H1 (cell line): ENCODE data around the gene DIPK1A. TPM values are rescaled to one million over a fixed set of nuclear protein-coding genes. Genes with fewer than 3 reads are reported as not detected.

Experiments
- CTCF ChIA-PET: fragments of 300-600 bp; sonication (Branson Sonifier 250); formaldehyde crosslinking; loops from one replicate; lab custom pipeline; 2021; ENCODE audit not compliant: partially characterized antibody; lab: Charles Lee
- POLR2A ChIA-PET: fragments of 300-600 bp; sonication (Branson Sonifier 250); formaldehyde crosslinking; loops from one replicate; lab custom pipeline; 2021; ENCODE audit warnings: inconsistent platforms; ENCODE audit not compliant: partially characterized antibody; lab: Charles Lee
- DNase-seq, 2 experiments: peaks; one replicate each; pipeline versions ENCODE4 v3.0.0 to v3.0.0-alpha.2; 2010 to 2022; ENCODE audit warnings: low spot score in 2 of 2, low read depth in 1 of 2, mixed read lengths in 1 of 2
- FAIRE-seq: peaks from 2 replicates; lab custom pipeline; 2011; peaks lifted over from hg19 to GRCh38; lab: Jason Lieb, UNC
- H2AFZ ChIP-seq: 2 replicates; pipeline ENCODE4 v1.8.1; 2012; ENCODE audit warnings: low read length, inconsistent platforms
- H2AK5ac ChIP-seq: 2 replicates; pipeline ENCODE4 v1.6.1; 2013; ENCODE audit warnings: low read depth, low read length
- H2BK120ac ChIP-seq: replicated peaks from 2 replicates; pipeline ENCODE3; 2013; ENCODE audit warnings: low read depth, low read length, inconsistent platforms
- H2BK12ac ChIP-seq: 2 replicates; pipeline ENCODE4 v1.6.1; 2013; ENCODE audit warnings: low read depth, low read length
- H2BK15ac ChIP-seq: 2 replicates; pipeline ENCODE4 v1.6.1; 2013; ENCODE audit warnings: low read length
- H2BK20ac ChIP-seq: 2 replicates; pipeline ENCODE4 v1.6.1; 2013; ENCODE audit warnings: low read length
- H2BK5ac ChIP-seq: 2 replicates; pipeline ENCODE4 v1.6.1; 2013; ENCODE audit warnings: low read depth, low read length
- H3K14ac ChIP-seq: 2 replicates; pipeline ENCODE4 v1.6.1; 2013; ENCODE audit warnings: inconsistent platforms; ENCODE audit not compliant: insufficient read length
- H3K18ac ChIP-seq: 2 replicates; pipeline ENCODE4 v1.6.1; 2013; ENCODE audit warnings: low read length; ENCODE audit errors: extremely low read depth
- H3K23ac ChIP-seq: 2 replicates; pipeline ENCODE4 v1.6.1; 2013; ENCODE audit warnings: inconsistent platforms; ENCODE audit not compliant: insufficient read length
- H3K23me2 ChIP-seq: 2 replicates; pipeline ENCODE4 v1.6.1; 2013; ENCODE audit warnings: low read depth, low read length
- H3K27ac ChIP-seq: 2 replicates; pipeline ENCODE4 v1.6.1; 2011; ENCODE audit warnings: low read depth, low read length, inconsistent platforms
- H3K27me3 ChIP-seq, 4 experiments: replicated peaks in 1 of 4; 1 replicate in 1 of 4; 2 replicates in 3 of 4; pipeline versions ENCODE4 v1.6.1 to v1.8.1; 2011 to 2013; ENCODE audit warnings: low read length in 3 of 4, mild to moderate bottlenecking in 3 of 4, inconsistent platforms in 2 of 4, mixed read lengths in 2 of 4, moderate library complexity in 1 of 4; ENCODE audit not compliant: control insufficient read depth in 3 of 4, insufficient read depth in 3 of 4; ENCODE audit errors: extremely low read depth in 1 of 4
- H3K36me3 ChIP-seq, 4 experiments: 2 replicates each; pipeline versions ENCODE4 v1.6.1 to v1.8.1; 2011 to 2013; ENCODE audit warnings: mild to moderate bottlenecking in 4 of 4, low read length in 3 of 4, moderate library complexity in 2 of 4, control low read depth in 1 of 4, inconsistent platforms in 1 of 4; ENCODE audit not compliant: insufficient read depth in 4 of 4, control insufficient read depth in 2 of 4
- H3K4ac ChIP-seq: replicated peaks from 2 replicates; pipeline ENCODE3; 2013; ENCODE audit warnings: low read length, low read depth, mixed read lengths, inconsistent platforms; ENCODE audit not compliant: insufficient read length
- H3K4me1 ChIP-seq, 4 experiments: replicated peaks in 1 of 4; 1 replicate in 1 of 4; 2 replicates in 3 of 4; pipeline versions ENCODE4 v1.6.1 to v1.8.1; 2011 to 2013; ENCODE audit warnings: low read length in 3 of 4, inconsistent platforms in 2 of 4, mixed read lengths in 1 of 4; ENCODE audit not compliant: insufficient read depth in 4 of 4, control insufficient read depth in 3 of 4
- H3K4me2 ChIP-seq, 2 experiments: 2 replicates each; pipeline versions ENCODE4 v1.6.1 to v1.8.1; 2011 to 2013; ENCODE audit warnings: low read depth in 2 of 2, low read length in 2 of 2, control low read depth in 1 of 2, inconsistent platforms in 1 of 2, mild to moderate bottlenecking in 1 of 2; ENCODE audit not compliant: insufficient read depth in 1 of 2
- H3K4me3 ChIP-seq, 4 experiments: fragments of 200-600, 300-600 bp in 1 of 4; sonication (generic), shearing (Covaris generic), sonication (Bioruptor Twin) in 1 of 4; 2 replicates each; pipeline versions ENCODE4 v1.5.1 to v1.8.1; 2011 to 2016; ENCODE audit warnings: low read length in 4 of 4, low read depth in 3 of 4, control low read depth in 2 of 4, inconsistent platforms in 2 of 4, mild to moderate bottlenecking in 2 of 4, mixed read lengths in 1 of 4, moderate library complexity in 1 of 4; ENCODE audit not compliant: insufficient read depth in 2 of 4; ENCODE audit errors: extremely low read depth in 1 of 4
- H3K56ac ChIP-seq: replicated peaks from 2 replicates; pipeline ENCODE3; 2013; ENCODE audit warnings: low read depth, mild to moderate bottlenecking, mixed read lengths, low read length, inconsistent platforms; ENCODE audit not compliant: insufficient read length
- H3K79me1 ChIP-seq: 2 replicates; pipeline ENCODE4 v1.6.1; 2013; ENCODE audit warnings: low read depth, low read length, control low read depth
- H3K79me2 ChIP-seq, 2 experiments: 2 replicates each; pipeline versions ENCODE4 v1.6.1 to v1.8.1; 2012 to 2013; ENCODE audit warnings: low read length in 2 of 2, mild to moderate bottlenecking in 2 of 2, inconsistent platforms in 1 of 2; ENCODE audit not compliant: insufficient read depth in 2 of 2, control insufficient read depth in 1 of 2
- H3K9ac ChIP-seq, 4 experiments: replicated peaks in 1 of 4; 1 replicate in 1 of 4; 2 replicates in 3 of 4; pipeline versions ENCODE4 v1.6.1 to v1.8.1; 2011 to 2013; ENCODE audit warnings: low read depth in 3 of 4, low read length in 3 of 4, control low read depth in 2 of 4, mild to moderate bottlenecking in 2 of 4, moderate library complexity in 2 of 4, inconsistent platforms in 1 of 4; ENCODE audit errors: extremely low read depth in 1 of 4
- H3K9me3 ChIP-seq, 2 experiments: 2 replicates each; pipeline versions ENCODE4 v1.6.1 to v1.8.1; 2012 to 2013; ENCODE audit warnings: mild to moderate bottlenecking in 2 of 2, moderate library complexity in 2 of 2, control low read depth in 1 of 2, inconsistent platforms in 1 of 2, low read depth in 1 of 2, low read length in 1 of 2, mixed read lengths in 1 of 2; ENCODE audit not compliant: insufficient read depth in 2 of 2
- H4K20me1 ChIP-seq, 2 experiments: replicated peaks in 1 of 2; 2 replicates each; pipeline versions ENCODE3 to v1.8.1; 2011 to 2013; ENCODE audit warnings: inconsistent platforms in 2 of 2, low read length in 2 of 2, mild to moderate bottlenecking in 1 of 2; ENCODE audit not compliant: insufficient read depth in 2 of 2, control insufficient read depth in 1 of 2
- H4K5ac ChIP-seq: 2 replicates; pipeline ENCODE4 v1.6.1; 2013; ENCODE audit warnings: low read length, low read depth, mixed read lengths, inconsistent platforms; ENCODE audit not compliant: insufficient read length
- H4K8ac ChIP-seq: 2 replicates; pipeline ENCODE4 v1.8.0; 2013; ENCODE audit warnings: mild to moderate bottlenecking, moderate library complexity, low read length, inconsistent platforms; ENCODE audit not compliant: insufficient read depth; ENCODE audit errors: extremely low read depth
- H4K91ac ChIP-seq: replicated peaks from 2 replicates; pipeline ENCODE3; 2013; ENCODE audit warnings: low read length, mixed read lengths, inconsistent platforms; ENCODE audit not compliant: insufficient read length
- CTCF ChIP-seq, 3 experiments: IDR thresholded peaks; 1 replicate in 2 of 3; 2 replicates in 1 of 3; pipeline versions ENCODE4 v1.5.1 to v1.6.1; 2011; ENCODE audit warnings: low read length in 3 of 3, mild to moderate bottlenecking in 3 of 3, inconsistent platforms in 2 of 3, low read depth in 1 of 3, moderate library complexity in 1 of 3; ENCODE audit not compliant: insufficient read depth in 1 of 3; ENCODE audit errors: control extremely low read depth in 1 of 3
- KDM5A ChIP-seq: fragments of 200-600 bp; IDR thresholded peaks from 2 replicates; pipeline ENCODE4 v1.7.1; 2012; ENCODE audit warnings: mild to moderate bottlenecking, low read length, inconsistent platforms, mixed read lengths
- RAD21 ChIP-seq, 2 experiments: IDR thresholded peaks in 1 of 2; conservative IDR thresholded peaks in 1 of 2; 2 replicates each; pipeline ENCODE4 v1.6.1; 2011; ENCODE audit warnings: low read depth in 2 of 2, low read length in 2 of 2, improper control_type of control experiment in 1 of 2, inconsistent platforms in 1 of 2, mild to moderate bottlenecking in 1 of 2, moderate library complexity in 1 of 2
- SIRT6 ChIP-seq: IDR thresholded peaks from one replicate; pipeline ENCODE4 v1.7.1; 2012; ENCODE audit warnings: low read length, inconsistent platforms
- WGBS, 2 experiments: shearing (Covaris generic) in 1 of 2; methylation state at CpG; one replicate each; pipeline versions ENCODE4 v1.1.6 to v1.1.7; 2013 to 2015; ENCODE audit warnings: low lambda C conversion rate in 2 of 2, mixed read lengths in 2 of 2, inconsistent platforms in 1 of 2, low coverage in 1 of 2, missing lambda C conversion rate in 1 of 2; ENCODE audit not compliant: insufficient replicate concordance in 2 of 2, insufficient coverage in 1 of 2, insufficient read length in 1 of 2; ENCODE audit errors: extremely low coverage in 1 of 2, missing lambda C conversion rate in 1 of 2; 5-methylcytosine and 5-hydroxymethylcytosine counted together
- polyA plus RNA-seq, 7 experiments: library from polyadenylated mRNA; depleted of rRNA in 3 of 7; stranded (reverse) in 5 of 7; unstranded in 2 of 7; fragments of >200 nt in 5 of 7; fragments of 200-250 nt in 2 of 7; gene quantifications; 1 replicate in 5 of 7; 2 replicates in 1 of 7; 4 replicates in 1 of 7; pipeline versions ENCODE4 v1.2.1 to v1.2.3, GENCODE V29; 2011 to 2013; ENCODE audit warnings: missing spikeins in 2 of 7, mixed read lengths in 2 of 7
- total RNA-seq: library from RNA; stranded (reverse); fragmentation: NEBNext Ultra II Directional; extraction: Animal tissue kit (Norgen Biotek cat#: 25700); gene quantifications from 2 replicates; pipeline ENCODE4 v1.2.1, GENCODE V29; 2021

Gene DIPK1A
- total and polyA plus RNA-seq, 2 of the 8 experiments (the other 6 are each of a cell fraction or from before 2014, with no cell fraction given): 2.5 to 5.0 TPM

GRCh38 chr1:92817986-92818764 is 143.1 kb downstream of the DIPK1A start:
- WGBS, 2 experiments: 90% methylated on average over 3 of the region's 3 CpGs; no CpG with 5 or more reads in 1 of the 2 experiments
- DNase-seq: peak in 1 of 2 experiments; percentile 58
- Histone ChIP-seq H3K27ac (no peak overlapping the region), H3K56ac (no peak overlapping the region), H3K79me1 (no peaks in the 10 kb centered on the region), H3K36me3 (no peaks in the 10 kb centered on the region), H3K23me2 (no peaks in the 10 kb centered on the region), H3K4me1 (no peaks in the 10 kb centered on the region), H4K20me1 (no peaks in the 10 kb centered on the region), H4K91ac (no peak overlapping the region), H2BK12ac (no peak overlapping the region), H3K4ac (no peak overlapping the region), H2AK5ac (no peak overlapping the region), H2BK20ac (no peak overlapping the region), H3K4me3 (no peak overlapping the region), H3K4me2 (no peak overlapping the region), H3K79me2 (no peaks in the 10 kb centered on the region), H3K23ac (no peak overlapping the region), H3K14ac (no peak overlapping the region), H3K18ac (no peak overlapping the region), H2BK5ac (no peak overlapping the region), H3K9me3 (no peaks in the 10 kb centered on the region), H4K5ac (no peak overlapping the region), H2BK120ac (no peak overlapping the region), H4K8ac (no peak overlapping the region), H3K27me3 (no peaks in the 10 kb centered on the region), H2BK15ac (no peak overlapping the region), H3K9ac (no peak overlapping the region), H2AFZ (peak overlapping the region; percentile 60; the same call in 1 of the 2 replicates)
- ChIA-PET POLR2A (interaction anchor here (1.1 to 3.5 kb wide), 3 partner anchors 14 to 519 kb away, joined by 3 to 23 read pairs (median 4); partner anchors contain the start of genes GLMN, RPAP2 and RPL5), CTCF (interaction anchor here (0.6 to 6.1 kb wide), 30 partner anchors 9 to 727 kb away, joined by 3 to 86 read pairs (median 4); partner anchors contain the start of gene RPL5)
- peak; percentile 77 for FAIRE-seq
- TF ChIP-seq KDM5A: no peak
- no peak for TF ChIP-seq SIRT6
- peak in 2 of 3 experiments; percentile 66 to 69; a peak in 3 of 4 replicates for TF ChIP-seq CTCF (IDR thresholded peaks at IDR 0.05; ENCODE audit: control extremely low read depth in 1 of 3, insufficient read depth in 1 of 3, low read depth in 1 of 3, low read length in 3 of 3)
- peak; percentile 69 to 71 for TF ChIP-seq RAD21 (IDR thresholded peaks at IDR 0.05 in 1 of 2, conservative IDR thresholded peaks at IDR 0.05 in 1 of 2; ENCODE audit: low read depth in 2 of 2, low read length in 2 of 2)
